ENCODE measurements around the gene C1orf115.

The C1orf115 gene

DNA sequence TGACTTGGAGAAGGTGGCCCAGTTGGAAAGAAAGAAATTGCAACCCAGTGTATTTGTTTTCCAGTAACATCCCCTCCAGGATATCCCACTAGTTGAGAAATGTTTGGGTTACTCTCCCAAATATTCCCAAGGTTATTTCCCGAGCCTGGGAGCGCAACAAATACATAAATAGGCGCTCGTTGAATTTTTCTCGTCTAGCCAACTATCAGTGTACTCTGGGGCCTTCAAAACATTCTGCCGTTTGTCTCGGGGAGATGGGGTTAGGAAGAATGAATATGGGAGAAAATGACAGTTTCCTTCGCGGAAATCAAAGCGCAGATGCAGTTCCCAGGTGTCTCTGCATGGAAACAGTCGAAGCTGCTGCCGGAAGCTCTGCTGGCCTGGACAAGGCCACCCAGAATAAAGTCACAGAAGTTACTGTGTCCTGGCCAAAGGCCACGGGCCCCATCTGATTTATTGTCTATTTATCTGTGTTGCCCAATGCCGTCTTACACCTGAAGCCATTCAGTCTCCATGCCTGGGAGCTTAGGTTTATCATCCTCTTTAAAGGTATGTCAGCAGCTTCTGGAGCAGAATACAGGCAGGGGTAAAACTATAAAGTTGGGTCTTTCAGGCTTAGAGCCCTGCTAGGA lies 1.0 kb downstream of the C1orf115 start:
- no peaks in the 10 kb centered on the region for H3K9me2 ChIP-seq (replicated peaks; ENCODE audit: control insufficient read depth, low read length)
- no peaks in the 10 kb centered on the region for H3K36me3 ChIP-seq (ENCODE audit: control insufficient read depth, low read length)
- H3K4me2 ChIP-seq (ENCODE audit: low read length), result no peak overlapping the region
- peaks cover 3% of the 10 kb centered on the region; the same call in 1 of the 2 replicates for H3K9me3 ChIP-seq (ENCODE audit: control insufficient read depth, insufficient read depth, low read length)
- H3K4me3 ChIP-seq (ENCODE audit: low read length), result no peak overlapping the region
- no peaks in the 10 kb centered on the region for H4K20me1 ChIP-seq (ENCODE audit: control insufficient read depth, insufficient read depth, low read depth, low read length)
- TF ChIP-seq EZH2phosphoT487 (IDR thresholded peaks at IDR 0.05; ENCODE audit: borderline replicate concordance, low read length), result no peak
- TF ChIP-seq, protein P1, sequence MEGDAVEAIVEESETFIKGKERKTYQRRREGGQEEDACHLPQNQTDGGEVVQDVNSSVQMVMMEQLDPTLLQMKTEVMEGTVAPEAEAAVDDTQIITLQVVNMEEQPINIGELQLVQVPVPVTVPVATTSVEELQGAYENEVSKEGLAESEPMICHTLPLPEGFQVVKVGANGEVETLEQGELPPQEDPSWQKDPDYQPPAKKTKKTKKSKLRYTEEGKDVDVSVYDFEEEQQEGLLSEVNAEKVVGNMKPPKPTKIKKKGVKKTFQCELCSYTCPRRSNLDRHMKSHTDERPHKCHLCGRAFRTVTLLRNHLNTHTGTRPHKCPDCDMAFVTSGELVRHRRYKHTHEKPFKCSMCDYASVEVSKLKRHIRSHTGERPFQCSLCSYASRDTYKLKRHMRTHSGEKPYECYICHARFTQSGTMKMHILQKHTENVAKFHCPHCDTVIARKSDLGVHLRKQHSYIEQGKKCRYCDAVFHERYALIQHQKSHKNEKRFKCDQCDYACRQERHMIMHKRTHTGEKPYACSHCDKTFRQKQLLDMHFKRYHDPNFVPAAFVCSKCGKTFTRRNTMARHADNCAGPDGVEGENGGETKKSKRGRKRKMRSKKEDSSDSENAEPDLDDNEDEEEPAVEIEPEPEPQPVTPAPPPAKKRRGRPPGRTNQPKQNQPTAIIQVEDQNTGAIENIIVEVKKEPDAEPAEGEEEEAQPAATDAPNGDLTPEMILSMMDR (IDR thresholded peaks at IDR 0.05; ENCODE audit: low read depth, low read length, poor library complexity, severe bottlenecking), result no peak
- no peak overlapping the region for H3K27ac ChIP-seq (ENCODE audit: low read depth, low read length)
- H3K27me3 ChIP-seq (ENCODE audit: control insufficient read depth, low read length), result no peaks in the 10 kb centered on the region
- H3K79me2 ChIP-seq (ENCODE audit: control insufficient read depth, low read length), result no peaks in the 10 kb centered on the region
- no peaks in the 10 kb centered on the region for H3K4me1 ChIP-seq (ENCODE audit: control insufficient read depth, low read length)
- H3F3A ChIP-seq (ENCODE audit: control insufficient read depth, insufficient read depth), result no peaks in the 10 kb centered on the region

DNA sequence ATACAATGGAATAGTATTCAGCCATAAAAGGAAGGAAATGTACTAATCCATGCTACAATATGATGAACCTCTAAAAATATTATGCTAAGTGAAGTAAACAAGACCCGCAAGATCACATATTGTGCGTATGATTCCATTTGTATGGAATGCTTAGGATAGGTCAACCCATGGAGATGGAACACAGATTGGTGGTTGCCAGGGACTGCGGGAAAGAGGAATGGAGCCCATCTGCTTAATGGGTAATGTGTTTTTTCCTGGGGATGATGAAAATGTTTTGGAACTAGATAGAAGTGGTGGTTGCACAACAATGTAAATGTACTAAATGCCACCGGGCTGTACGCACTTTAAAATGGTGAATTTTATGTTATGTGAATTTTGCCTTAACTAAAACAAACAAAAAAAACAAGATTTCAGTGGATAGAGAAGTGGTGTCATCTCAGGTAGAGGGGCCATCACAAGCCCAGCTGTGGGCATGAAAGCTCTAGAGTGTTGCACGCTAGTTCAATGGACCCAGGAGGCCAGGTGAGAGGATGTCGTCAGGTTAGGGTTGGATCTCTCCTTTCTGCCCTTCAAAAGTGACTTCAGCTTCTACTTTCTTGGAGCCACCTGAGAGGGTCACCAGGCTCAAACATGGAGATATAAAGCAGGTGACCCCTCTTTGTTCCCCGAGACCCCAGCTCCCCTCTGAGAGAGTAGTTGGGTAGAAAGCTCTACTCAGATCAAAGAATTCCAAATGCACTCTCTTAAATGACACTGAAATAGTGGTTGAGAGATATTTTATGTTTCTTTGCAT lies 2.5 kb downstream of the C1orf115 start:
- TF ChIP-seq, protein P1 (IDR thresholded peaks at IDR 0.05; ENCODE audit: low read depth, low read length, poor library complexity, severe bottlenecking), result no peak
- TF ChIP-seq EZH2phosphoT487 (IDR thresholded peaks at IDR 0.05; ENCODE audit: borderline replicate concordance, low read length), result no peak
- H3K27ac ChIP-seq (ENCODE audit: low read depth, low read length), result no peak overlapping the region
- no peaks in the 10 kb centered on the region for H3K4me1 ChIP-seq (ENCODE audit: control insufficient read depth, low read length)
- H3K9me2 ChIP-seq (replicated peaks; ENCODE audit: control insufficient read depth, low read length), result no peaks in the 10 kb centered on the region
- peaks cover 3% of the 10 kb centered on the region; the same call in 1 of the 2 replicates for H3K9me3 ChIP-seq (ENCODE audit: control insufficient read depth, insufficient read depth, low read length)
- H3K27me3 ChIP-seq (ENCODE audit: control insufficient read depth, low read length), result no peaks in the 10 kb centered on the region
- no peaks in the 10 kb centered on the region for H3K79me2 ChIP-seq (ENCODE audit: control insufficient read depth, low read length)
- no peaks in the 10 kb centered on the region for H4K20me1 ChIP-seq (ENCODE audit: control insufficient read depth, insufficient read depth, low read depth, low read length)
- H3F3A ChIP-seq (ENCODE audit: control insufficient read depth, insufficient read depth), result no peaks in the 10 kb centered on the region
- no peak overlapping the region for H3K4me2 ChIP-seq (ENCODE audit: low read length)
- H3K36me3 ChIP-seq (ENCODE audit: control insufficient read depth, low read length), result no peaks in the 10 kb centered on the region
- no peak overlapping the region for H3K4me3 ChIP-seq (ENCODE audit: low read length)

DNA sequence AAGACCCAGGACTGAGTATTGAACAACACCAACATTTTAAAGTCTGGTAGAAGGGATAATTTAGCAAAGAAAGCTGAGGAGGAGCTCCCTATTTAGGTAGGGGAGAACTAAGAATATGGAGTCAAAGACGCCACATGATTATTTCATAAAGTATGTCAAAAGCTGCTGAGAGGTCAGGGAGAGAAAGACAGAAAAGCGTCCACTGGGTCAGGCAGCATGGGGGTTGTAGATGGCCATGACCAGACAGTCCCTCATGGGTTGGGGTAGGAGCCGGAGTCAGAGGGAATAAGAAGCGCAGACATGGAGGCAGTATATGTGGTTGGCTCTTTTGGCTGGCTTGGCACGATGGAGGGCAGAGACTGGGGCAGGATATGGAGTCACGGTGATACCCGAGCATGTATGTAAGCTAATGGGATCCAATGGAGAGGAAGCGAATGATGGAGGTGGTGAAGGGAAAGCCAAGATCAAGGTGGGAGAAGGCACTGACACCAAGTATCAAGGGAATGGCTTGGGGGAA lies 4.8 kb downstream of the C1orf115 start:
- Histone ChIP-seq H4K20me1 (ENCODE audit: control insufficient read depth, insufficient read depth, low read depth, low read length) (no peaks in the 10 kb centered on the region), H3K4me1 (ENCODE audit: control insufficient read depth, low read length) (no peaks in the 10 kb centered on the region), H3K36me3 (ENCODE audit: control insufficient read depth, low read length) (no peaks in the 10 kb centered on the region), H3K9me2 (replicated peaks; ENCODE audit: control insufficient read depth, low read length) (no peaks in the 10 kb centered on the region), H3K79me2 (ENCODE audit: control insufficient read depth, low read length) (no peaks in the 10 kb centered on the region), H3K4me2 (ENCODE audit: low read length) (no peak overlapping the region), H3F3A (ENCODE audit: control insufficient read depth, insufficient read depth) (no peaks in the 10 kb centered on the region), H3K9me3 (ENCODE audit: control insufficient read depth, insufficient read depth, low read length) (peaks cover under 1% of the 10 kb centered on the region; the same call in 1 of the 2 replicates), H3K4me3 (ENCODE audit: low read length) (no peak overlapping the region), H3K27ac (ENCODE audit: low read depth, low read length) (no peak overlapping the region), H3K27me3 (ENCODE audit: control insufficient read depth, low read length) (no peaks in the 10 kb centered on the region)
- no peak for TF ChIP-seq EZH2phosphoT487 (IDR thresholded peaks at IDR 0.05; ENCODE audit: borderline replicate concordance, low read length)
- TF ChIP-seq, protein P1 (IDR thresholded peaks at IDR 0.05; ENCODE audit: low read depth, low read length, poor library complexity, severe bottlenecking), result no peak
